H1 (cell line): ENCODE data around the gene ARHGAP22. TPM values are rescaled to one million over a fixed set of nuclear protein-coding genes. Genes with fewer than 3 reads are reported as not detected.

ENCODE experiments used
- CTCF ChIA-PET: fragments of 300-600 bp; sonication (Branson Sonifier 250); formaldehyde crosslinking; loops from one replicate; lab custom pipeline; 2021; ENCODE audit not compliant: partially characterized antibody; lab: Charles Lee
- POLR2A ChIA-PET: fragments of 300-600 bp; sonication (Branson Sonifier 250); formaldehyde crosslinking; loops from one replicate; lab custom pipeline; 2021; ENCODE audit warnings: inconsistent platforms; ENCODE audit not compliant: partially characterized antibody; lab: Charles Lee
- DNase-seq, 2 experiments: peaks; one replicate each; pipeline versions ENCODE4 v3.0.0 to v3.0.0-alpha.2; 2010 to 2022; ENCODE audit warnings: low spot score in 2 of 2, low read depth in 1 of 2, mixed read lengths in 1 of 2
- FAIRE-seq: peaks from 2 replicates; lab custom pipeline; 2011; peaks lifted over from hg19 to GRCh38; lab: Jason Lieb, UNC
- H2AFZ ChIP-seq: 2 replicates; pipeline ENCODE4 v1.8.1; 2012; ENCODE audit warnings: low read length, inconsistent platforms
- H2AK5ac ChIP-seq: 2 replicates; pipeline ENCODE4 v1.6.1; 2013; ENCODE audit warnings: low read depth, low read length
- H2BK120ac ChIP-seq: replicated peaks from 2 replicates; pipeline ENCODE3; 2013; ENCODE audit warnings: low read depth, low read length, inconsistent platforms
- H2BK12ac ChIP-seq: 2 replicates; pipeline ENCODE4 v1.6.1; 2013; ENCODE audit warnings: low read depth, low read length
- H2BK15ac ChIP-seq: 2 replicates; pipeline ENCODE4 v1.6.1; 2013; ENCODE audit warnings: low read length
- H2BK20ac ChIP-seq: 2 replicates; pipeline ENCODE4 v1.6.1; 2013; ENCODE audit warnings: low read length
- H2BK5ac ChIP-seq: 2 replicates; pipeline ENCODE4 v1.6.1; 2013; ENCODE audit warnings: low read depth, low read length
- H3K14ac ChIP-seq: 2 replicates; pipeline ENCODE4 v1.6.1; 2013; ENCODE audit warnings: inconsistent platforms; ENCODE audit not compliant: insufficient read length
- H3K18ac ChIP-seq: 2 replicates; pipeline ENCODE4 v1.6.1; 2013; ENCODE audit warnings: low read length; ENCODE audit errors: extremely low read depth
- H3K23ac ChIP-seq: 2 replicates; pipeline ENCODE4 v1.6.1; 2013; ENCODE audit warnings: inconsistent platforms; ENCODE audit not compliant: insufficient read length
- H3K23me2 ChIP-seq: 2 replicates; pipeline ENCODE4 v1.6.1; 2013; ENCODE audit warnings: low read depth, low read length
- H3K27ac ChIP-seq: 2 replicates; pipeline ENCODE4 v1.6.1; 2011; ENCODE audit warnings: low read depth, low read length, inconsistent platforms
- H3K27me3 ChIP-seq, 4 experiments: replicated peaks in 1 of 4; 1 replicate in 1 of 4; 2 replicates in 3 of 4; pipeline versions ENCODE4 v1.6.1 to v1.8.1; 2011 to 2013; ENCODE audit warnings: low read length in 3 of 4, mild to moderate bottlenecking in 3 of 4, inconsistent platforms in 2 of 4, mixed read lengths in 2 of 4, moderate library complexity in 1 of 4; ENCODE audit not compliant: control insufficient read depth in 3 of 4, insufficient read depth in 3 of 4; ENCODE audit errors: extremely low read depth in 1 of 4
- H3K36me3 ChIP-seq, 4 experiments: 2 replicates each; pipeline versions ENCODE4 v1.6.1 to v1.8.1; 2011 to 2013; ENCODE audit warnings: mild to moderate bottlenecking in 4 of 4, low read length in 3 of 4, moderate library complexity in 2 of 4, control low read depth in 1 of 4, inconsistent platforms in 1 of 4; ENCODE audit not compliant: insufficient read depth in 4 of 4, control insufficient read depth in 2 of 4
- H3K4ac ChIP-seq: replicated peaks from 2 replicates; pipeline ENCODE3; 2013; ENCODE audit warnings: low read length, low read depth, mixed read lengths, inconsistent platforms; ENCODE audit not compliant: insufficient read length
- H3K4me1 ChIP-seq, 4 experiments: replicated peaks in 1 of 4; 1 replicate in 1 of 4; 2 replicates in 3 of 4; pipeline versions ENCODE4 v1.6.1 to v1.8.1; 2011 to 2013; ENCODE audit warnings: low read length in 3 of 4, inconsistent platforms in 2 of 4, mixed read lengths in 1 of 4; ENCODE audit not compliant: insufficient read depth in 4 of 4, control insufficient read depth in 3 of 4
- H3K4me2 ChIP-seq, 2 experiments: 2 replicates each; pipeline versions ENCODE4 v1.6.1 to v1.8.1; 2011 to 2013; ENCODE audit warnings: low read depth in 2 of 2, low read length in 2 of 2, control low read depth in 1 of 2, inconsistent platforms in 1 of 2, mild to moderate bottlenecking in 1 of 2; ENCODE audit not compliant: insufficient read depth in 1 of 2
- H3K4me3 ChIP-seq, 4 experiments: fragments of 200-600, 300-600 bp in 1 of 4; sonication (generic), shearing (Covaris generic), sonication (Bioruptor Twin) in 1 of 4; 2 replicates each; pipeline versions ENCODE4 v1.5.1 to v1.8.1; 2011 to 2016; ENCODE audit warnings: low read length in 4 of 4, low read depth in 3 of 4, control low read depth in 2 of 4, inconsistent platforms in 2 of 4, mild to moderate bottlenecking in 2 of 4, mixed read lengths in 1 of 4, moderate library complexity in 1 of 4; ENCODE audit not compliant: insufficient read depth in 2 of 4; ENCODE audit errors: extremely low read depth in 1 of 4
- H3K56ac ChIP-seq: replicated peaks from 2 replicates; pipeline ENCODE3; 2013; ENCODE audit warnings: low read depth, mild to moderate bottlenecking, mixed read lengths, low read length, inconsistent platforms; ENCODE audit not compliant: insufficient read length
- H3K79me1 ChIP-seq: 2 replicates; pipeline ENCODE4 v1.6.1; 2013; ENCODE audit warnings: low read depth, low read length, control low read depth
- H3K79me2 ChIP-seq, 2 experiments: 2 replicates each; pipeline versions ENCODE4 v1.6.1 to v1.8.1; 2012 to 2013; ENCODE audit warnings: low read length in 2 of 2, mild to moderate bottlenecking in 2 of 2, inconsistent platforms in 1 of 2; ENCODE audit not compliant: insufficient read depth in 2 of 2, control insufficient read depth in 1 of 2
- H3K9ac ChIP-seq, 4 experiments: replicated peaks in 1 of 4; 1 replicate in 1 of 4; 2 replicates in 3 of 4; pipeline versions ENCODE4 v1.6.1 to v1.8.1; 2011 to 2013; ENCODE audit warnings: low read depth in 3 of 4, low read length in 3 of 4, control low read depth in 2 of 4, mild to moderate bottlenecking in 2 of 4, moderate library complexity in 2 of 4, inconsistent platforms in 1 of 4; ENCODE audit errors: extremely low read depth in 1 of 4
- H3K9me3 ChIP-seq, 2 experiments: 2 replicates each; pipeline versions ENCODE4 v1.6.1 to v1.8.1; 2012 to 2013; ENCODE audit warnings: mild to moderate bottlenecking in 2 of 2, moderate library complexity in 2 of 2, control low read depth in 1 of 2, inconsistent platforms in 1 of 2, low read depth in 1 of 2, low read length in 1 of 2, mixed read lengths in 1 of 2; ENCODE audit not compliant: insufficient read depth in 2 of 2
- H4K20me1 ChIP-seq, 2 experiments: replicated peaks in 1 of 2; 2 replicates each; pipeline versions ENCODE3 to v1.8.1; 2011 to 2013; ENCODE audit warnings: inconsistent platforms in 2 of 2, low read length in 2 of 2, mild to moderate bottlenecking in 1 of 2; ENCODE audit not compliant: insufficient read depth in 2 of 2, control insufficient read depth in 1 of 2
- H4K5ac ChIP-seq: 2 replicates; pipeline ENCODE4 v1.6.1; 2013; ENCODE audit warnings: low read length, low read depth, mixed read lengths, inconsistent platforms; ENCODE audit not compliant: insufficient read length
- H4K8ac ChIP-seq: 2 replicates; pipeline ENCODE4 v1.8.0; 2013; ENCODE audit warnings: mild to moderate bottlenecking, moderate library complexity, low read length, inconsistent platforms; ENCODE audit not compliant: insufficient read depth; ENCODE audit errors: extremely low read depth
- H4K91ac ChIP-seq: replicated peaks from 2 replicates; pipeline ENCODE3; 2013; ENCODE audit warnings: low read length, mixed read lengths, inconsistent platforms; ENCODE audit not compliant: insufficient read length
- ATF2 ChIP-seq: IDR thresholded peaks from 2 replicates; pipeline ENCODE4 v1.6.1; 2012; ENCODE audit warnings: low read length, inconsistent platforms
- BRCA1 ChIP-seq: IDR thresholded peaks from 2 replicates; pipeline ENCODE4 v1.6.1; 2012; ENCODE audit warnings: low read depth, low read length, improper control_type of control experiment
- GABPA ChIP-seq: IDR thresholded peaks from 2 replicates; pipeline ENCODE4 v1.6.1; 2011; ENCODE audit warnings: mild to moderate bottlenecking, low read length, moderate library complexity, borderline replicate concordance; ENCODE audit not compliant: insufficient read depth
- NANOG ChIP-seq: IDR thresholded peaks from 2 replicates; pipeline ENCODE4 v1.6.1; 2011; ENCODE audit warnings: low read length, low read depth, mild to moderate bottlenecking, inconsistent platforms; ENCODE audit not compliant: insufficient read depth, poor library complexity, severe bottlenecking
- RAD21 ChIP-seq, 2 experiments: IDR thresholded peaks in 1 of 2; conservative IDR thresholded peaks in 1 of 2; 2 replicates each; pipeline ENCODE4 v1.6.1; 2011; ENCODE audit warnings: low read depth in 2 of 2, low read length in 2 of 2, improper control_type of control experiment in 1 of 2, inconsistent platforms in 1 of 2, mild to moderate bottlenecking in 1 of 2, moderate library complexity in 1 of 2
- RFX5 ChIP-seq: IDR thresholded peaks from 2 replicates; pipeline ENCODE4 v1.6.1; 2011; ENCODE audit warnings: low read depth, low read length, improper control_type of control experiment, borderline replicate concordance
- RNF2 ChIP-seq: fragments of 200-900, 300-1000 bp; sonication (generic); IDR thresholded peaks from 2 replicates; pipeline ENCODE4 v1.7.1; 2016; ENCODE audit warnings: borderline replicate concordance, low read depth, mild to moderate bottlenecking, antibody characterized with exemption, low read length; ENCODE audit not compliant: poor library complexity, severe bottlenecking; ENCODE audit errors: missing control alignments
- SRF ChIP-seq: IDR thresholded peaks from 2 replicates; pipeline ENCODE4 v1.6.1; 2011; ENCODE audit warnings: mild to moderate bottlenecking, low read depth, low read length, moderate library complexity
- TAF7 ChIP-seq: optimal IDR thresholded peaks from 2 replicates; pipeline ENCODE3; 2011; ENCODE audit warnings: low read depth, mild to moderate bottlenecking, inconsistent platforms, low read length, moderate library complexity, borderline replicate concordance
- TCF12 ChIP-seq: IDR thresholded peaks from 2 replicates; pipeline ENCODE4 v1.6.1; 2011; ENCODE audit warnings: low read depth, mild to moderate bottlenecking, low read length
- TEAD4 ChIP-seq: IDR thresholded peaks from 2 replicates; pipeline ENCODE4 v1.6.1; 2012; ENCODE audit warnings: low read depth, low read length, inconsistent platforms, mixed read lengths
- WGBS, 2 experiments: shearing (Covaris generic) in 1 of 2; methylation state at CpG; one replicate each; pipeline versions ENCODE4 v1.1.6 to v1.1.7; 2013 to 2015; ENCODE audit warnings: low lambda C conversion rate in 2 of 2, mixed read lengths in 2 of 2, inconsistent platforms in 1 of 2, low coverage in 1 of 2, missing lambda C conversion rate in 1 of 2; ENCODE audit not compliant: insufficient replicate concordance in 2 of 2, insufficient coverage in 1 of 2, insufficient read length in 1 of 2; ENCODE audit errors: extremely low coverage in 1 of 2, missing lambda C conversion rate in 1 of 2; 5-methylcytosine and 5-hydroxymethylcytosine counted together
- polyA plus RNA-seq, 7 experiments: library from polyadenylated mRNA; depleted of rRNA in 3 of 7; stranded (reverse) in 5 of 7; unstranded in 2 of 7; fragments of >200 nt in 5 of 7; fragments of 200-250 nt in 2 of 7; gene quantifications; 1 replicate in 5 of 7; 2 replicates in 1 of 7; 4 replicates in 1 of 7; pipeline versions ENCODE4 v1.2.1 to v1.2.3, GENCODE V29; 2011 to 2013; ENCODE audit warnings: missing spikeins in 2 of 7, mixed read lengths in 2 of 7
- total RNA-seq: library from RNA; stranded (reverse); fragmentation: NEBNext Ultra II Directional; extraction: Animal tissue kit (Norgen Biotek cat#: 25700); gene quantifications from 2 replicates; pipeline ENCODE4 v1.2.1, GENCODE V29; 2021

The ARHGAP22 gene
- total and polyA plus RNA-seq, 2 of the 8 experiments (the other 6 are each of a cell fraction or from before 2014, with no cell fraction given): 3.6 to 11.2 TPM

- no peak overlapping the region for H4K8ac ChIP-seq
- H4K91ac ChIP-seq: no peak overlapping the region
- H3K14ac ChIP-seq: no peak overlapping the region
- no peak overlapping the region for H2AFZ ChIP-seq
- no peak overlapping the region for H2BK12ac ChIP-seq
- H2BK15ac ChIP-seq: no peak overlapping the region
- H3K79me1 ChIP-seq: no peaks in the 10 kb centered on the region
- H3K23ac ChIP-seq: no peak overlapping the region
- no peaks in the 10 kb centered on the region for H3K23me2 ChIP-seq
- no peak overlapping the region for H3K27ac ChIP-seq
- no peak overlapping the region for H3K18ac ChIP-seq
- H3K4me2 ChIP-seq: no peak overlapping the region
- no peaks in the 10 kb centered on the region for H3K36me3 ChIP-seq
- no peaks in the 10 kb centered on the region; a peak in 1 of 7 replicates for H3K4me1 ChIP-seq
- H3K4ac ChIP-seq: no peak overlapping the region
- H2AK5ac ChIP-seq: no peak overlapping the region
- no peaks in the 10 kb centered on the region for H4K20me1 ChIP-seq
- FAIRE-seq (no peak), DNase-seq (no peak)
- no peak overlapping the region for H3K56ac ChIP-seq
- CTCF ChIA-PET: interaction anchor here (1.5 kb wide), 2 partner anchors 23 to 32 kb away, joined by 4 to 9 read pairs; no protein-coding TSS in a partner anchor
- no peaks in the 10 kb centered on the region for H3K9me3 ChIP-seq
- H3K4me3 ChIP-seq: no peak overlapping the region
- no peaks in the 10 kb centered on the region for H3K79me2 ChIP-seq
- H3K27me3 ChIP-seq: no peaks in the 10 kb centered on the region
- 73% methylated on average over 6 of the region's 6 CpGs; no CpG with 5 or more reads in 1 of the 2 experiments for WGBS, 2 experiments
- H2BK5ac ChIP-seq: no peak overlapping the region
- H2BK20ac ChIP-seq: 0 out of 2 replicates have a peak overlapping the region, but pooled peaks have one; percentile 49
- no peak overlapping the region for H4K5ac ChIP-seq
- POLR2A ChIA-PET: no interaction called here
- no peak overlapping the region for H2BK120ac ChIP-seq
- H3K9ac ChIP-seq: no peak overlapping the region
- TF ChIP-seq ATF2: no peak
- no peak for TF ChIP-seq RFX5
- TF ChIP-seq TCF12: no peak
- TF ChIP-seq TAF7: no peak
- no peak for TF ChIP-seq SRF
- TF ChIP-seq RAD21 (IDR thresholded peaks at IDR 0.05 in 1 of 2, conservative IDR thresholded peaks at IDR 0.05 in 1 of 2; ENCODE audit: low read depth in 2 of 2, low read length in 2 of 2): no peak
- TF ChIP-seq TEAD4: no peak
- no peak for TF ChIP-seq RNF2
- no peak for TF ChIP-seq BRCA1
- TF ChIP-seq NANOG: no peak
- TF ChIP-seq GABPA: no peak
Observed at GRCh38 chr10:48574817-48575380, 30.0 kb downstream of the ARHGAP22 start.
